Cortex of kidney (tissue), 1 donor: ENCODE results near the gene POP4.
"Not testable (repeated sequence)": the region's sequence is repeated elsewhere in the genome, so short reads cannot be mapped to it uniquely, and the experiment has no call there.

Source experiments
- DNase-seq: peaks from one replicate; lab custom pipeline; 2025; lab: John Stamatoyannopoulos, UW

The POP4 gene

DNA sequence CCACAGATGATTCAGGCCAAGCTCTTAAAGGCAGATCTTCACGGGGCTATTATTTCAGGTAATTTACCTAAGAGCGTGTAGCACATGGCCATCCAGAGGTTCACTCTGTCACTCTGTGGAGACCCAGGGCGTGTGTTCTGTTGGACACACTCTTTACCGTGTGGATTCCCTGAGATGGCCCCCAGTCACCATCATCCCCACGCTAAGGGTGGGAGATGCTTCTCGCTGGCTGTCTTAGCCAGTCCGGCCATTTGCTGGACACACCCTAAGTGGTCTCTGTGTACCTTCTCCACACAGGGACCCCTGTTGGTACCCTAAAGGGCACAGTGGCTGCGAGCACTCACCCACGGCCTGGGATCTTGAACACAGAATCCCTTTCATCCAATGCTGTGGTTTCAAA is 6.0 kb downstream of the POP4 start:
- no peak for DNase-seq

DNA sequence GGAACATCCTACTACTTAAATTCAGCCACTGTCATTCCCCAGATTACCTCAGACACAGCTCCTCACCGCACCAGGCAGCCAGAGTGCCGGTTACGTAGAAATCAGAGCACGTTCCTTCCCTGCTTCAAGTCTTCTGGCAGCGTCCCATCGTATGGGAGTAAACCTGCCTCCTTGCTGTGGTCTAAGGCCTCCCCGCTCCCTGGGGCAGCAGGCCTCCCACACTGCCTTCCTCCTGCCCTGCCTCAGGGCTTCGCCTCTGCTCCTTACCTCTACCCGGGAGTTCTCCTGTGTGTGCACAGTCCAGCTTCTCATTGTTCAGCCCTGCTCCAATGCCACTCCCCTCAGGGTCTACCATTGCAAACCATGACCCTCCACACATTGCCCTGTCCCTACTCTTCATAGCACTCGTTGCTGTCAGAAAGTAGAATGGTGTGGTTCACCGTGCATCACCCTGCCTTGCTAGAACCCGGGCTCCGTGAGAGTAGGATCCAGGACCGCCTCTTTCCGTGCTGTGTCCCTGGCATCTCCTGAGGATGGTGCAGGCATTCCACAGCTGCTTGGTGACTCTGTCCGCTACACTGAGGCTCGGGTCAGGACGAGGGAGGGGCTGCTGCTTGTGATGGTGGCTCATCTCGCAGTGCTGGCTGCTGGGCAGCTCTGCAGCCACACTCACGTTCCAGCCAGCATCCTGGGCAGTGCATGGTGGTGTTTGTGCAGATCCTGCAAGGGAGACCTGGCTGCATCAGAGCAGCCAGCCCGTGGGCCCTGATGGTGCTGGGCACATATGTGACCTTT is 6.9 kb downstream of the POP4 start:
- no peak for DNase-seq

DNA sequence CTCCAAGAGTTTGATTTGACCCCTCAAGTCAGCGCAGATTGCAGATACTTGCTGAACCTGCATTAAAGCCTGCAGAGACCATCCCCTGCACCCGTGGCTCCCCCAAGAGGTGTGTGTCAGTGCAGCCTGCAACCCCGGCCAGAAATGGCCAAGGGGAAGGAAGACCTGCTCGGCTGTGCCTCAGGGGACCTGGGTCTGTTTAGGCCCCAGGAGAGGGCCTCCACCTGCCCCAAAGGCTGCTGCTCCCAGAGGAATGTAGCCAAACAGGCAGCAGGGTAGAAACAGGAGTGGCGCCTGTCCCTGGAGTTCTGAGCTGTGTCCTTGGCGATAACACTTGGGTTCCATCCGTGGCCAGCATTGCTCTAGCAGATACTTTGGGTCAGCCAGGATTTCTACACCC is 8.0 kb downstream of the POP4 start:
- no peak for DNase-seq

DNA sequence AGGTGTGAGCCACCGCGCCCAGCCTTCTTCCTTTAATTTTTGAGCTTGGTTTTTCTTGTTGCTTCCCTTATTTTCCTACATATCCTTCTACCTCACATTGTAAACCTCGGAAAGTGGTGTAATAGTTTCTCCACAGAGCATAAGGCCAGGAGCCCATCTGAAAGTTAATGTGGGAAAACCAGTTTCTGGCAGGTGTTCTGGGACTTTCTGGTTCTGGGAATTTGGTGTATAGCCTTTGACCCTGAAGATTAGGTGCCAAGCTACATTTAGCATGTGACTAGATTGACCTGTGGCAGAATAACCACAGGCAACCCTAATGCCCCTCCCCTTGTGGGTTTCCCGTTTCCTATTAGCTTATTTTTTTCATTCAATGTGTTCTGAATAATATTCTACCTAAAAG is 8.7 kb downstream of the POP4 start:
- no peak for DNase-seq

DNA sequence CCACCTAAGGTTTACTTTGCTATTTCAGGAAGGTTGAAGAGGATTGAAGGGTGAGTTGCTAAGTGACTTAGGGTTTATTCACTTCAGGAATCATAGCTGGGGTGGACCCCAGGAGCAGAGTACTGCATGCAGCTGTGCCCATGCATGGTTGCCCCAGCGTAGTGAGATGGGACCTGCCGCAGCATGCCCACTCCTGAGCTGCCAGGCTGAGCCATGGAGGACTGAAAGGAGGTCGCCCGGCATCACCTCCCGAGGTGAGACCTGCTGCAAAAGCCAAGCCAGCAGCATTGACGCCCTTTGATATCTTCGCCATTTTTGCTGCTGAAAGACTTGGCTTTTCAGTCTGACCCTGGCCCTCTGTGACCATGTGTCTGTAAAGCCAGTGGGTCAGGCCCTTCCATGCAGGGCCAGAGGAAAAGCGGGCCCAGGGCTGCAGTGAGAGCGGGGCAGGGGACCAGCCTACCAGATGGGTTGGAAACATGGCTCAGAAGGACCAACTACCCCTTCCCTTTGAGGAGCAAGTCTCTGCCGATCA is 9.9 kb downstream of the POP4 start:
- no peak for DNase-seq

DNA sequence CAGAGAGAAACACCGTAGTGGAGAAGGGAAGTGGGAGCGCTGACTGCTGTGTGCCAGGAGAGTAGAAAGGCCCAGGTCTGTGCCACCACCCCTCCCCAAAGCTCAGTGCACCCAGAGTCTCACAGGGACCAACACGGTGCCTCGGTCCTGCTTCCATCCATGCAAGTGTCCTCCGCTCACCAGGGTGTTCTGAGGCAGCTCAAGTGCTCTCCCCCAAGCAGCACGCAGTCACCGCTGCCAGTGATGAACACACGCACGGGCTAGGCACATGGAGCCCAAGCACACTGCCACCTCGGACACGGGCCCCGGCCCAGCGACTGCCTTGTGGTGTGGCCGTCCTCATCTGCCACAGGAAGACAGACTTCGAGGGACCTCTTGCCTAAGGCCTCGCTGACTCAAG is 10.5 kb downstream of the POP4 start:
- DNase-seq, result no peak

DNA sequence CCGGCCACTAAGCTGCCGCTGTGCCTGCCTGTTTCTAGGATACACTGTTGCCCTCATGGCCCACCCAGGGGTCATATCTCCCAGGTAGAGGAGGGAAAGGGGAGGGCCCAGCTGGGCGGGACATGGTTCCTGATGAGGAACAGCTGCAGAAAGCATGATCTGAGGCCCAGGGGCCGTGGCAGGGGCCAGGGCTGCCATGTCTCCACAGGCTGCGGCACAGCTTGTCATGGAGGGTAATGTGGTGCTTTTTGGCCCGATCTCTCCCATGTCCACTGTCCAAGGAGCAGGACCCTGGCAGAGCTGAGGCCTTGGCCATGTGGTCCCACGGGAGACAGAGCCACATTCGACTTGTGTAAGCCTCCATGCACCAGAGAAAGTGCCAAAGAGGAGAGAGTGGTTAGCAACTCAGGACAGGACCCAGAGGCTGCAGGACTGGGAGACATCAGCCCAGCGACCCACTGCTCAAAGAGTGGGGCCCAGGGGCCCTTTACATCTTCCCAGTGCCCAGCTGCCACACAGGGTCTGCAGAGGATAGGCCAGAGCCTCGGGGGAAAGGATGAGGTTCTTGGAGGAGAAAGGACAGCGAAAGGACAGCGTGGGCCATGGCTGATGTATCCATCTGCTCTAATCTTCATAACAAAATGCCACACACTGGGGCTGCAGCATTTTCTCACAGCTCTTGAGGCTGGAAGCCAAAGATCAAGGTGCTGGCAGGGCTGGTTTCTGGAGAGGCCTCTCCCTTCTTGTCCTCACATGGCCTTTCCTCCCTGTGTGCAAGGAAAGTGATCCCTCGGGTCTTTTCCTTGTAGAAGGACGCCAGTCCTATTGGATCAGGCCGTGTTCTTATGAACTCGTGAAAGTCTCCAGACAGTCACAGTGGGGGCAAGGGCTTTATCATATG is 11.5 kb downstream of the POP4 start:
- no peak for DNase-seq

DNA sequence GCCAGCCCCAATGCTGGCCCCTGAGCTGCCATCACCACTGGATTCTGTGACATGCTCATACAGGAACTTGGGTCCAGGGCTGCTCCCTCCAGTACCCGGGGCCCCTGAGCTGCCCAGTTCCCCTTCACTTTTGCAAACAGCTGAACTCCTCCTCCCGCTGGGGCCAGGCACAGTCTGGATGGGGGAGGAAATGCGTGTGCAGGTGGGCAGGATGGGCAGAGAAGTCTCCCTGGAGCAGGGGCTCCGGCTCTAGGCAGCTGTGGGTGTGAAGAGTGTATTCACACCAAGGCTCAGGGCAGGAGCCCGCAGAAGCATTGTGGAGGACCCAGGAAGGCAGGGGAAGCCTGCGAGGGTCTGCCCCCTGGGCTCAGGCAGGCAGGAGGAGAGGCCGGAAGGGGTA is 12.4 kb downstream of the POP4 start:
- DNase-seq, result no peak

DNA sequence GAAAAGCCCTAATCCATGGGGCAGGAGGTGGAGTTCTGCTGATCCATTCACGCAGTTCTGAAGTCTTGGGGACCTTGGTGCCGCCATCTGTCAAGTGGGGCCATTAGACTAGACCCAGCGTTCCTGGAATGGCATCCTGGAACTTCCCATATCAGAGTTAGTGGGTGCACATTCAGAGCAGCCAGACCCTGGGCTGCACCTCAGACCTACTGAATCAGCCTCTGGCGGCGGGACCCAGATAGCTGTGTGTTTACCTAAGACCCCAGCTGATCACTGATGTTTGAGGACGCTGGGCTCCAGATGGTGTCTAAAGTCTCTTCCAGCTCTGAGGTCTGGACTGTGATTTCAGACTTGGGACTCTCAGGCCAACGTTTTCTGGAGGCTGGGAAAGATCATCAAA is 12.8 kb downstream of the POP4 start:
- DNase-seq, result no peak

DNA sequence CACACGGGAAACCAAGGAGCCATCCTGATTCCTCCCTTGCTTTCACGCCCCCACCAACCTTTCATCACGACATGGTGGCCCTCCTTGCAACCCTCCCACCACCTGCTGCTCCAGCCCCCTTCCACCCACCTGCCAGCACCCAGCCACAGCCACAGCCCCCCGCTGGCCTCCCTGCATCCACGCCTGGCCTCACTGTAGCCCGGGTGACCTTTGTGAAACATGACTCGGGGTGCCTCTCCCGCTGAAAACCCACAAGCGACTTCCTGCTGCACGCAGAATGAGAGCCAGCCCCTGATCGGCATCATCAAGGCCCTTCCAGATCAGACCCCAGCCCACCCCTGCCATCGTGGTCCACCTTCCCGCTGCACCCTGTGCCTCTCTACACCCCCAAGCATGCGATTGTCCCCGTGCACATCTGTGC is 14.9 kb downstream of the POP4 start:
- no peak for DNase-seq

DNA sequence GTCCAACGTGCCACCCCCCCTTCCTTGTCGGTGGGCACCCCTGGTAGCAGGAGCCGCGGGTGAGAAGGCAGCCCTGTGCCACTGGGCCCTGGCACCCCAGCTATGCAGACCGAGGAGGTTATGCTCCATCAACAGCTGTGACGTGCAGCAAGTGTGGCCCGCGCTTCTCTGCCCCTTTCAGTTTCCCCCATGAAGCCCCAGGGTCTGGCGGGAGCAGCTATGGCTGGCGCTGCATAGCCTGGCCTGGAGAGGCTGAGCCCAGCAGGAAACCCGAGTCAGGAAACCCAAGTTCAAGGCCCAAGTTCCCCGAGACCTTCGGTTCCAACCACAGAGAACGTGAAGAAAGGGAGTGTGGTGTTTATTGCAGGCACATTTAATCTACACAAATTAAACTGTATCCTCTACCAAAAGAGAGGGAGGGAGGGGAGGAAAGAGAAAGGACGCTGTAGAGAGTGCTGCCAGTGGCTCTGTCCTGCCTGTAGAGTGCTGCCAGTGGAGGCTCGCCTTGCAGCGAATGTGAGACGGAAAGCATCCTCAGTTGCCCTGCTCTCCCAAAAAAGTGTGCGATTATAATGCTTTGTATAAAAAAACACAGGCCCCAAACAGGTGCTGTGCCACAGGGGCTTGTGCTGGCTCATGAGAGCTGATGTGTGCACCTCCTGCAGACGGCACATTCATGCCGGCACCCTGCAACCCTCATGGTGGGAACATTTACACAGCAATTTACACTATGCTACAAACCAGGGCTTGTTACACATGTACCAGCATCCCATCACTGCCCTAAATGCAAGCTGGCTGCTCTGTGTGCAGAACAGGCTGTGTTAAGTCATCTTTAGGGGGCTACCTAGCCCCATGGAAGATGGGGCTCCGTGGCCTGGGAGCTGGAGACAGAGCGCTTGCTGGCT is 16.3 kb downstream of the POP4 start:
- DNase-seq, result no peak

DNA sequence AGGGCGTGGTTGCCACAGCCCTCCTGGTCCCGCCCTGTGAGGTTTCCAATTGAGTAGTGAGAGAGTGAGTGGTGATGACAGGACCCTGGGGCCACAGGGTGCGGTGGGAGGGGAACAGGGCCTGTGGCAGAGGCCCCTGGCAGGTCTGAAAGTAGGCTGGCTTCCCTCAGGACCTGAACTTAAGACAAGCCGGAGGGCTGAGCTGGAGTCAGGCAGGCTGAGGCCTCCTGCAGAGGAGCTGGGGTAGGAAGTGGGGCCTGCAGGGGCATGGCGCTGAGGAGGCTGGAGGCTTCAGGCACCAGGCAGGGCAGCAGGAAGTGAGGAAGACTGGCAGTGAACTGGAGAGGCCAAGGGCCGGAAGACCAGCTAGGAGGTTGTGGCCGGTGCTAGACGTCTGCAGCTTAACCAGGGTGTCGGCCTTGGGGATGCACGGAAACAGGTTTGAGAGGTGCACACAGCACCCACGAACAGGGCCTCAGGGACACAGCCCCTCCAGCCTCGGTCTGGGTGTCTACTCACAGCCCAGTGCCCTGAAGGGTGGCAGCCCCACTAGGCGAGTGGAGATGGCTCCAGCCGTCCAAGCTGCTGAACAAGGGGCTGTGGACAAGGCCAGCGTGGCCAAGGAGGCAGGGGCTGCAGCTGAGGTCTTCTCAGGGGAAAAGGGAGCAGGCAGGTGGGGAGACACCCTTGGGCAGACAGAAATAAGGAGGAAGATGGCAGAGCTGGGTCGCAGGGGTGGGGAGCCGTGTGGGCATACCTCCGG is 17.8 kb downstream of the POP4 start:
- DNase-seq, result no peak

DNA sequence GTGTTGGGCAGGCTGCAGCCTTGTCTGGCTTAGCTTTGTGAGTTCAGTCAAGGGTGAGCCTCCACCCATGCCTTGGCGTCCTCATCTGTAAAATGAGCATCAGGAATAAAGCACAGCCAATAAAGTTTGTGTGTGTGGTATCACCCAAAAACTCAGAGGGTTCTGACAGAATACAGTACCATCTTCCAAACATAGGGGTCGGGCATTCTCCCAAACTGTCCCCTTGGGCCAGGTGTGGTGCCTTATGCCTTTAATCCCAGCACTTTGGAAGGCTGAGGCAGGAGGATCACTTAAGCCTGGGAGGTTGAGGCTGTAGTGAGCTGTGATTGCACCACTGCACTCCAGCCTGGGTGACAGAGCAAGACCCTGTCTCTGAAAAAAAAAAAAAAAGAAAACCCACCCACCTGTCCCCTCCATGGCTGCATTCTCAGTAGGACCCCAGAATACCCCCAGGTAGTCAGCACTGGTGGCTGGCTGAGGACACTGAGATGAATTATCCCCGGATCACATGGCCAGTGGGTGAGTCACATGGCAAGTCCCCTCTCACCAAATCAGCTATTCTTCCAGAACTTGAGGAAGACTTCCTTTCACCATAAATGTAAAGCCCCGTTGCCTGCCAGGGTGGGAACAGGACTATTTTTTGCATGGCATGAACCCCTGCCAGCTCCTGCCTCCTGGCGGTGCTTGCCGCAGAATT is 18.6 kb downstream of the POP4 start:
- DNase-seq, result no peak

DNA sequence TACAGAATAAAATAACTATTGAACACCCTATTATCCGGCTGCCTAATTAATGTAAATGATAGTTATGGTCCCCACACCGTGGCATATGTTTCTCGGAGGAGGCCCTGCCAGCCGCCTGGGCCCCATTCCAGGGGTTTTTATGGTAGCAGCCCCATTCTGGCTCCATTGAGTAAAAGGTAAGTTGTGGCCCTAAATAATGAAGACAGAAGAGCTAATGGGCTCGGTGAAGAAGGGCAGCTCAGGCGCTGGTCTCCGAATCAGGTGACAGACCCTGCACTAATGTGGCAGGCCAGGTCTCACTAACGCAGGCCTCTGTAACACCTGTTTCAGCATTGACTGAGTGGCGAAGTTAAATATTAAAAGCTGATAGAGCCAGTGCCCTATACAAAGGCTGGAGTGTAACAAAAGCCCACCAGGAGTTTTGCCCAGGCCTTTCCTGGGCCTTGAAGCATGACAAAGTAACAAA is 19.1 kb downstream of the POP4 start:
- no peak for DNase-seq

DNA sequence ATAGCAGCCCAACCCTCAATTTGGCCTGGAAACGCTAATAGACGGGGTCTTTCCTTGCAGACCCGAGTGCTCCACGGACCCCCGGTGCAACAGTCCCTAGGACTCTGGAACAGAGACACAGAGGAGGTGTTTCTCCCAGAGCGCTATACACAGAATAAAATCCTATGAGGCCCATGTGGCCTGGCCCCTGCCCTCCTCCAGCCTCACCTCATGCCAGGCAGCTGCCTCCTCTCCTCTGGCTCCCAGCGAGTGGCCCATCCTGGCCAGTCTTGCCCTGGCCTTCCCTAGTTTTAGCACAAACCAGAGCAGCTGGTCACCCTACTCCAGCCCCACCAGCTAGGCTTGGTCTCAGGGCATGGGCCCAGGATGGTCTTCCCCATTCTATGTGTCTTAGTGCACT is 20.3 kb downstream of the POP4 start:
- no peak for DNase-seq

DNA sequence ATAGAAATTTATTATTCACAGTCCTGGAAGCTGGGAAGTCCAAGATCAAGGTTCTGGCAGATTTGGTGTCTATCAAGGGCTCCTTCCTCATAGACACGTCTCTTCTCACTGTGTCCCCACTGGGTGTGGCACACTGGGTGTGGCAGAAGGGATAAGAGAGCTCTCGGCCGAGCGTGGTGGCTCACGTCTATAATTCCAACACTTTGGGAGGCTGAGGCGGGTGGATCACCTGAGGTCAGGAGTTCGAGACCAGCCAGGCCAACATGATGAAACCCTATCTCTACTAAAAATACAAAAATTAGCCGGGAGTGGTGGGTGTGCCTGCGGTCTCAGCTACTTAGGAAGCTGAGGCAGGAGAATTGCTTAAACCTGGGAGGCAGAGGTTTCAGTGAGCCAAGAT is 20.7 kb downstream of the POP4 start:
- DNase-seq, result not testable (repeated sequence)

DNA sequence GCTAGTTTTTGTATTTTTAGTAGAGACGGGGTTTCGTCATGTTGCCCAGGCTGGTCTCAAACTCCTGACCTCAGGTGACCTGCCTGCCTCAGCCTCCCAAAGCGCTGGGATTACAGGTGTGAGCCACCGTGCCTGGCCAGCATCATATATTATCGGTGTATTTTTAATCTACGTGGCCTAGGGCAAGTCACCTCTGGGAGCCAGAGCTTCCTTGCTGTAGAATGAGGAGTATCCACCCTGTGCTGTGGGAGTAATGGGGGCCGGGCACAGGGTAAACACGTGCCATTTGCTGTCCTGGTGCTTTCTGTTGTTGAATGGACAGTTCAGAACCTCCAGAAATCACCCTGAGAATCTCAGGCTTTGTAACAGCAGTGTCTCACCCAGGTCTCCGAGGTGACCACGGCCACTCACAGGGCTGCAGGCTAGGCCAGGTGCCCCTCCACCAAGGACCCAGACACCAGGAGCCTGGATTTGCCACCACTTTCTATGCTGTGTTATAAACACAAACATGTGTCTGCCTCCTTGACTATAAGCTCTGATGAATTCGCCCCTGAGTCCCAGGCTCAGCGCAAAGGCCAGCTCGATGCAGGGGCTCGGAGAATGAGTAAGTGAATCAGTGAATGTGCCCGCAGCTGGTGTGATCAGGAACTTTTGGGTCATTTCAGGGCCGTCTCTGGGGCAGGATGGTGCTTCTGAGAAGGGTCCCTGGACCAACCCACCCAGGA is 22.7 kb downstream of the POP4 start:
- no peak for DNase-seq

DNA sequence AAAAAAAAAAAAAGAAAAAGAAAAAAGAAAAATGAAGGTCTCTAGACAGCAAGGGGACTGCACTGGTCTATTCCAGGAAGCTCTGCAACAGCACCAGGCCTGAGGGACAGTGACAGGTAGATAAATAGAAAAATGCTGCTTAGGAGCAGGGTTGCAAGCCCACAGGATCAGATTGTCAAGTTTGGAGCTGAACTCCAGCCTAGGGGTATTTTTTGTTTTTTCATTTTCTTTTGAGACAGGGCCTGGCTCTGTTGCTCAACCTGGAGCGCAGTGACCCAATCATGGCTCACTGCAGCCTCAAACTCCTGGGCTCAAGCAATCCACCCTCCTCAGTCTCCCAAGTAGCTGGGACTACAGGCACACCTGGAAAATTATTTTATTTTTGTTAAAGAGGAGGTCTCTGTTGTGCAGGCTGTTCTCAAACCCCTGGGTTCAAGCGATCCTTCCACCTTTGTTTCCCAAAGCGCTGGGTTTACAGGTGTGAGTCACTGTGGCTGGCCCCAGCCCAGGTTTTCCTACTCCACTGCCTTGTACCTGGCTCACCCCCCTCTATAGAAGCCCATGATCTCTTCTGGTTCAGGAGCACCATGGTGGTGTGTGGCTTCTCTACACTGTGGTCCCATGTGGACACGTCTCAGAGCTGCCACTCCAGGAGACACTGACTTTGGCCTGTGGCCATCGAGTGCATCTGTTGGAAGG is 23.9 kb downstream of the POP4 start:
- DNase-seq, result no peak

DNA sequence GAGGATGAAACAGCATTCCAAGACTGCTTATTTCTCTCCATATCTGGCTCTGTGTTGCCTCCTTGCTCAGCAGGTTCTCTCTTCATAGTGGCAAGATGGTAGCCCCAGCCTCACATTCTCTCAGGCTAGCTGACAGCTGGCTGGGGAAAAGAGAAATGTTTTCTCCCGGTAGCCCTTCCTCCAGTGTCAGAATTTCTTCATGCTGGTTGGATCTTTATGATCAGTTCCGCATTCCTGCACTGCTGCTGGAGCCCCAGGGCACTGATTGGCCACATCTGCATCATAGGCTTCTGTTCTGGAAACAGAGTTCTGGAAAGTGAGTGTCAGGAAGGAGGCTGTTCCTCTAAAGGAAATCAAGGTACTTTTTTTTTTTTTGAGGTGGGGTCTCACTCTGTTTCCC is 24.6 kb downstream of the POP4 start:
- DNase-seq, result no peak
